Measurements from ENCODE around the gene CPXM1.

Gene CPXM1

DNA sequence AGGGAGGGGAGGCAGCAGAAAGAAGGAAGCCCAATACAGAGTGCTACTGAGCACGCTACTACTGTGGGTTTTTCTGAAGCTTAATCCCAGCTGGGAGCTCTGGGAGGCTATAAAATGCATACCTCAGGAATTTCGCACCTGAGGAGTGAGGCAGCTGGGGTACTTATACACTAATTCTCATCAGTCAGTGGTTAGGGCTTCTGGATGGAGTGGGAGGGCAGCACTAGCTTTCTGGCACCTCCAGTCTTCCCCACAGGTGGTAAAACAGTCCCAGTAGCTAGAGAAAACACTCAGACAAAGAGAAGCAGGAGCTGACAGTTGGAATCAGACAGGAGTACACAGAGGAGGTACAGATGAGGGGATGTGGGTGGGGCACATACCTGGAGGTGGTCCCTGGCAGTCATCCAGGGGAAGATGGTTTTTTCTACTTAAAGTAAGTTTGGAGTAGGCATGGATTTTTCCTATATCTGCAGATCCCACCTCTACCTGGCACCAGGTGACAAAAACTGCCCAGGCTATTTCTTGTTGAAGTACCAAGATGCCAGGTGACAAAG, 37.8 kb downstream of the CPXM1 start:
- DNase-seq = no peak

DNA sequence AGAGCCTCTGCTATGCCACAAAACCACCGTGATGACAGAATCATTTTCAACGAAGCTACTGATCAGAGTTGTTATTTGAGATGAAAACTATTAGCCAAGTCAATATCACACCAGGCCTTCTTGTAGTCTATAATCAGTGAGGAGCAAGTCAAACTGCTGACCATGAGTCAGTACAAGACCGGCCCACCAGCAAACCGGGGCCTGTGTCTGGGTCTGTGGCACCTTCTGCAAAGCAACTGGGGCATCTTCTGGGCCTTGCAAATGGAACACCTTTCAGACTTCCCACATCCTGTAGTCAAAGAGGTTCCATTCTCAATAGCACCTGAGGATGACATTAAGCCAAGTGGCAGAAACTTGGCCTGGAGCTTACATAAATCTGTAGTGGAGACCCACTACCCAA, 38.5 kb downstream of the CPXM1 start:
- no peak for DNase-seq

DNA sequence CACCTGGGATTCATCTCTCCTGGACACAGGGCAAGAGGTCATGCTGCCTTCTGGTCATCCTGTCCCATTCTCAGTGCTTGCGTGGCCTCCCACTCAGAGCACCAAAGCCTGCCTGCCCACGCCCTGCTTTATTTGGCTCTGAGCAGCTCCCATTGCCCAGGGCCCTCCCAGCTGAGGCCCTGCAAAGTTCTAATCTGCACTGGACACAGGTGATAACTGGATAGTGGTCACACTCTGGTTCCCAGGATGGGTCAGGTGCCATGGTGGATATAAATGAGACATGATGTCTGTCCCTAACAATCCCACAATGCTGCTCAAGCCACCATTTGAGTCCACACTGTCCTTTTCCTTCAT, 39.5 kb downstream of the CPXM1 start:
- no peak for DNase-seq

DNA sequence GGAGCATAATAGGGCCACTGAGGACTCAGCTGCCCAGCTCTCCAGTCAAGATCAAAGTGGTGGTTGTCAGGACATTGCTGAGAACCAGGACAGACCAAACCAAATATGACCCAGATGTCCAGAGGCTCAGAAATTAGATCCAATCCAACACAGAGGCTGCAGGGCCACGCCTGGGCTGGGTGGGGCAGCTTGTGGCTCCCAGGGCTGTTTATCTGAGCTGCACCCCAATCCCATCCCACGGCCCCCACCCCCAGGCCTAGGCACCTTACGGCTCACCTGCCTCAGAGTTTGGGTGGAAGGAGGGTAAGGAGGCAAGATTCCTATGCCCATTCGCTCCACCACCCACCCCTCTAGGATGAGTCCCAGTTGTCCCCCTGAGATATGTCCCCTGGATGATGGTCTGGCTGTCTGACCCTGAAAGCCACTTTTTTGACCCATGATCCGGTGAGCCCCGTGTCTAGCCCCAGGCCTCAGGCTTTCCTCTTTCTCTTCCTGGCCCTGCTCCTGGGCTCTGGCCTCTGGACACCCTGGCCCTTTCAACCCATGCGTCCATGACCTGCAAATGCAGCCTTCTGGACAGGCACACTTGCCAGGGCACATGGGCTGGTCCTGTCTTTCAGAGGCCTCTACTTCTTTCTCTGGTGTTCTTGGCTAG, 40.0 kb downstream of the CPXM1 start:
- no peak for DNase-seq

DNA sequence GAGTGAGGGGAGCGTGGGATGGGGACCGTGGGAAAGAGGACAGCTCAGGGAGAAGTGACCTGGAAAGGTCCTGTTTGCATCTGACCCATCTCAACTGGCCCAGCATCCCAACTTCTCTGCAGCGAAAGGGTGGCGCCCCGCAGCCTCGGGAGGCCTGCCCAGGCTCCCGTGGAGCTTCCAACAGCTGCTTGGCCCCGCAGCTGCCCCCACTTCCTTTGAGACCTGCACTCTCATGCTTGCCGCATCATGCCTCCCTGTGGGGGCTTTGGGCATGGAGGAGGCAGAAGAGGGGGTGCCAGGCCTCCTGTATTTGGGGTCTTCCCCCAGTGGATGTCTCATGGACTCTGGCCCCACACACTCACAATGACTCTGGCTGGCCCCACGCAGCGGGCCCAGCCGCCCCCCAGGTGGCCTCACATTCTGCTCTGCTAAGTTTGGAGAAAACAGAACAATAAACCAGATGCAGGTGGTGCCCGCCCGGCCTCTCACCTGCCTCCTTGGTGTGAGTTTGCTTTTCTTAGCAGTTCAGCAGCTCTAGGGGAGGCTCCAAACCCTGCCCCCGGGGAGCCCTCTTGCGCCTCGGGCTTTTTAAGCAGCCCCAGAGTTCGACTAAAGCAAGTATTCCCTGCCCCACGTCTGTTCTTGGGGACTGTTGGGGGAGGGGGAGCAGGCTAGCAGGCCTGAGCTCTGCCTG, 40.7 kb downstream of the CPXM1 start:
- DNase-seq = no peak

DNA sequence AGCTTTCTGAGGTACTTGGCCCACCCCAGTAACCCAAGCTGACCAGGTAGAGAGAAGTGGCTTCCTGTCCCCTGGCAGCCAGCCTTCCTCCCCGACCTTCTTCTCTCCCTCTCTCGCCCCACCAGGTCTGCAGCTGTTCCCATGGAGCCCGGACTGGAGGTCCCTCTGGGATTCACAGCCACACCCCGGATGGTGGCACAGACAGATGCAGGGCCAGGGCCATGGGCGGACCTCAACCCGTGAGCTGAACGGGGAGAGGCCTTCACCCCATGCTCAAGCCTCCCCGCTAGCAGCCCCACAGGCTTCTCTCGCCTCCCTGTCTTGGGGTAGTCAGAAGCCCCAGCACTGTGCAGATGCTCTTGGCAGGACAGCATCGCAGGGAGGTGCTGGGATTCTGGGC, 41.3 kb downstream of the CPXM1 start:
- DNase-seq = no peak

DNA sequence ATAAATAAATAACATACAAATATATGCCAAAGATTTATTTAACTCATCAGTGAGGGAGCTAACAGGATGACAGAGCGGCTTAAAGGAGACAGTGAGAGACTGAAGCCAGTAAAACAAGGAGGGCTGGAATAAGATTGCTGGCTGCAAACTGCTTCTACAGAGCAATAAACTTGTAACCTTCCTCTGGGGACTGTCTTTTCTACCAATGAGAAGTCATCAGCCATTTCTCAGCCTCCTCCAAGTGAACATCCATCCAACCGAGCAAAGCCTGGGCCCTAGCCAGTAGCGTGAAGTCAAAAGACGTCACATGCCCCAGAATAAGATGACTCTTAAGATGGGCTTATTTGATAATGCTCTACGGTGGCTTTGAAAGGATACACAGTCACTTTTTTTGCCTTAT, 42.5 kb downstream of the CPXM1 start:
- DNase-seq = no peak

DNA sequence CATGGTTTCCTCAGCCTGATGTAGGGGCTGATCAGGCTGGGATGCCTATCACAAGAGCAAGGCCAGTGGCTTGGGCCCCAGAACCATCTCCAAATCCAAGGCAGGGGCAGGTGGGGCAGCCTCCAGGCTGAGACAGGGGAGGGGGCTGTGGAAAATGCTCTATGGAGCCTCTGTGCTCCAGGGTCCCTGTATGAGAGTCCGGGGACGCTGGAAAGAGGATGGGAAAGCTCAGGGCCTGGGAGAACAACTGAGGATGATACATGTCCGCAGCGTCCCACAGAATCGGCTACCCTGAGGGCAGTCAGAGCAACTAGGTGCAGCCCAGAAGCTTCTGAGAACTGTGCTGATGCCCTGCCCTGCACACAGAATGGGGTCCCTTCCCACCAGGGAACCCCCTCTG, 43.4 kb downstream of the CPXM1 start:
- no peak for DNase-seq

DNA sequence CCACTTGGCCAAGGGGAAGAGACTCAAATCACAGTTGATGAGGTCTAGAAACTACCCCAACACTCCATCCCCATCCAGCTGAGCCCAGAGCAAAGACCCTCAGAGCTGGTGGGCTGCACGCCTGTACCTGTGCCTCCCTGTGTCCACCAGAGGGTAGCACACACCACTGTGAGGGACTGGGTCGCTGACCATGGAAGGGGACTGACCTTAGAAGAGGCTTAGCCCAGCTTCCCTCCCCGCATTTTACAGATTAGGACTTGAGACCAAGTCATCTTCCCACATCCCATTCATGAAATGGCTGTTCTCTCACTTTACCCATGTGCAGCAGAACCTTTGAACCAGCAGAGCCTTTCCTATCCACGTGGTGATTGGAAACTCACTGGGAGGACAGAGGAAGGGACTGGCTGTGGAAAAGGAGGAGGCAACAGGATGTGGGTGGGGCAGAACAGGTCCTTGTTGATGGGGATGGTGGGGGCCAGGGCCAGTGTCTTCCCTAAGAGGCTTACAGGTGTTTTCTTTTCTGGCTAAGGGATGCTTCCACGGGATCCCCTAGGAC, 44.3 kb downstream of the CPXM1 start:
- DNase-seq = peak in 1 of 2 donors; percentile 22

DNA sequence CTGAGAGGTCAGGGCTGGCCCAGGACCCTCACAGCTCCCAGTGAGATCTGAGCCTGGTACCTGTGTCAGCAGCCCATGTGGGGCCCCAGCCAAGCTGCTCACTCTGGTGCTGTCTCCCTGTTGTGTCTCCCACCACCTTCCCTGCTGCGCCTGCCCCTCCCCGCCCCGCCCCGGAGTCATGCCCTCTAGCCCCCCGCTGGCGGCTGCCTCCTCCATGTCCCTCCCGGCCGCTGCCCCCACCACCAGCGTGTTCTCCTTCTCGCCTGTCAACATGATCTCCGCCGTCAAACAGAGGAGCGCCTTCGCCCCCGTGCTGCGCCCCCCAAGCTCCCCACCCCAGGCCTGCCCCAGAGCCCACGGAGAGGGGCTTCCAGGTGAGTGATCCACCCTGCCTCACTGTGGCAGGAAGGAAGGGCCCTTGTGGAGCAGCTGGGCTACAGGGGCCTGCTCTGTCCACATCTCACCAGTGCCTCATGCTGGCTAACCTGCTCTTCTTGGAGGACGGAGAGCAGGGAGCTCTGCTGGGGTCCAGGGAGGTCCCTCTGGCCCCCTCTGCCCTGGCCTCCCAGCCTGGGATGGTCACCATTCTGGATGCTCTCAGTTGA, 44.9 kb downstream of the CPXM1 start:
- no peak for DNase-seq

DNA sequence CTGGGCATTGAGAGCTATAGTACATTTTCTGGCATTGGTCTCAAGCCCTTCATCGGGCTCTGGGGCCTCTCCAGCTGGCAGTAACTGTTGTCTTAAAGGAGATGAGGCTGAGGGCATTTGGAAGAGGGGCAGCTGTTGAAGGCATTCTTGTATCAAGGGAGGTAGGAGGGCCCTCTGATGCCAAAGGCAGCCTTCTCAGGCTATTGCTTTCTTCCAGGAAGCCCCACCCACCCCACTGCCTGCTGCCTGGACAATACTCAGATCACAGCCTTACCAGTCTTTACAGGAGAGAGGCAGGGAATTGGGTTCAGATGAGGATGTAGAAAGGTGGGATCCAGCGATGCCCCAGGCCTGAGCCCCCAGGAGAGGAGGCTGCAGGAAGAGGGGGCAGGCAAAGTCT, 46.0 kb downstream of the CPXM1 start:
- no peak for DNase-seq

DNA sequence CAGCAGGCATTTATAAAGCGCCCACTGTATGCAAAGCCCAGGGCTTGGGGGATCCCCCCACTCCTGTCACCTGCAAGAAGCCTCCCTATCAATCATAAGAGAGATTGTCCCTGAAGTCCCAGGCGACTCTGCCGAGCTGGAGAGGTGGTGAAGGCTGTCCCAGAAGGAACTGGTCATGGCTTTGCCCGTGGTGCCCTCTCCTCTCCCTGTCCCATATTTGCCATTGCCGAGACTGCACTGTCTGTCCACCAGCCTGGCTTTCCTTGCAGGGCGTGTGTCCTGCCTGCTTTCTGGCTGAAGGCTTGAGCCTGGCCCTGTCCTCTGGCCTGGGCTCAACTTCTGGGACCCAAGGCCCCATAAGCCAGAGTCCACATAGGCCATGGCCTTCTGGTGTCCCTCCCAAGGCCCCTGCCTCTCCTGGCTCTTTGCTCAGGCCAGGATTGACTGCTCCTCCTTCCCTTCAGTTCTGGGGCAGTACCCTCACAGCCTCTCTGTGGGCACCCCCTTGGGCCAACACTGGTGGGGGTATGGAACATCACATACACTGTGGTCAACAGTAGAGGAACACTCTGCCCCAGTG, 46.9 kb downstream of the CPXM1 start:
- DNase-seq = no peak

DNA sequence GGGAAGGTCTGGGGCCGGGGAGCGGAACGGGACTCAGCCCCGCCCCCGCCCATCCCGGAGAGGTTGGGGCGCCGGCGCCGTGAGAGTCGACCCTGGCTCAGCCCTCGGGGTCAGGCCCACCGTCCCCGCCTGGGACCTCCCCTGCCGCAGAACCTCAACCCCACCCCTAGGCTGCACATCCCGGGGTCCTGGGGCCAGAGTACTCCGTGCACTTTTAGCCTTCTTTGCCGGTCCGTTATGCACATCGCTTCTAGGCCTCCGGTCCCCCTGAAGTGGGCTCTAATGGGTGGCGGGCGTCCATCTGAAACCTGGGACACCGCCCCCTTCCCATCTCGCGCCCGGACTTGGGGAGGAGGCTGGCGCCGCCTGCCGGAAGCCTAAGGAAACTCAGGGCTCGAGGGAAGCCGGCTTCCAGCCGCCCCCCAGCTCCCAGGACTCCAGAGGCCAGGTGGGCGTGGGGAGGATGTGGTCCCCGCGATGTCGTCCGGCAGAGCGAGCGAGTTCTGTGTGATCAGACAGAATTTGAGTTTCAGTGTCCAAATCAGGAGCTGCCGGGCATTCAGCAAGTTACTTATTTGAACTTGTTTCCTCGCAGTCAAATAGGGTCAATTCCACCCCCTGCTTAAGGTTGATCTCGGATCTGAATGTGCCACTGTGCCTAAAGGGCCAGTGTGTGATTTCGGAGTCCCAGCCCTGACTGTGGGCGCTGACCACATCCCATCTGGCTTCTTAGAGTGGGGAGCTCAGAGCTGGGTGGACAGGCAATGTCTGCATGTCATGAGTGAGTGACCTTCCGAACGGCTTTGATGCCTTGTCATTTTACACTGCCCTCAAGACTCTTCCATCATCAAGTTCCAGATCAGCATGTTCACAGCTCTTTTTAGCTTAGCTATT, 47.6 kb downstream of the CPXM1 start:
- peak; percentile 29 to 53 for DNase-seq

DNA sequence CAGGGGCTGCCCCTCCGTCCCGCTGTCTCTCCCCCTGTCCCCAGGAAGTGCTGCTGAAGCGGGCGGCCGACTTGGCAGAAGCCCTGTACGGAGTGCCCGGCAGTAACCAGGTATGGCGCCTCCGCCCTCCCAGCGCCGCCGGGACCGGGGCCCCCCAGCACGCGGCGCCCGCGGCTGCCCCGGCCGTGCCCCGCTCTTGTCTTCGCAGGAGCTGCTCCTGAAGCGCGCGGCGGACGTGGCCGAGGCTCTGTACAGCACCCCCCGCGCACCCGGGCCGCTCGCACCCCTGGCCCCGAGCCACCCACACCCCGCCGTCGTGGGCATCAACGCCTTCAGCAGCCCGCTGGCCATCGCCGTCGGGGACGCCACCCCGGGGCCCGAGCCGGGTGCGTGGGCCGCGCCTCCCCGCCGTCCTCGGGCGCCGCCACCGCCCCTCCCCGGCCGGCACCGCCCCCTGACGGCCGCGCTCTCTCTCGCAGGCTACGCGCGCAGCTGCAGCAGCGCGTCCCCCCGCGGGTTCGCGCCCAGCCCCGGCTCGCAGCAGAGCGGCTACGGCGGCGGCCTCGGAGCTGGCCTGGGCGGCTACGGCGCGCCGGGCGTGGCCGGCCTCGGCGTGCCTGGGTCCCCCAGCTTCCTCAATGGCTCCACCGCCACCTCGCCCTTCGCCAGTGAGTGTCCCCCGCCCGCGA, 48.4 kb downstream of the CPXM1 start:
- peak in 1 of 2 donors; percentile 24 for DNase-seq

DNA sequence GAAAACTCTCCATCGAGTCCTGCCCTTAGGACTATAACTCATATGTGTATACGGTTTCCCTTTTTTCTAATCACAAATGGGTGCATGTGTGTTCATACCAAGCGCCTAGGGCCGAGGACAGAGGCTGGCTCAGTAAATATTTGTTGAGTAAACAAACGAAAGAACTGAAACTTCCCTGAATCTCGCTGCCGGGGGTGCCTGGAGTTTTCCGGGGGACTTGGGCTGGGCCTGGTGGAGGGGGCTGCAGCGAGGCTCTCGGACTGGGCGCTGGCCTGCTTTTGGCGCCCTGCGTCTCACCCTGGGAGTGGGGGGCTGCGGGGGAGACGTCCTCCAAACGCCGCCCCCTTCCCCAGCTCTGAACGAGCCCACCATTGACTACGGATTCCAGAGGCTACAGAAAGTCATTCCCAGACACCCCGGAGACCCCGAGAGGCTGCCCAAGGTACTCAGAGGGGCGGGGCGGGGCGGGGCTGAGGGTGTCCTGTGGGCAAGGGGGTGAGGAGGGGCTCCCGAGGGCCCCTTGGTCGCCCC, 49.0 kb downstream of the CPXM1 start:
- DNase-seq = peak in 1 of 2 donors; percentile 12

DNA sequence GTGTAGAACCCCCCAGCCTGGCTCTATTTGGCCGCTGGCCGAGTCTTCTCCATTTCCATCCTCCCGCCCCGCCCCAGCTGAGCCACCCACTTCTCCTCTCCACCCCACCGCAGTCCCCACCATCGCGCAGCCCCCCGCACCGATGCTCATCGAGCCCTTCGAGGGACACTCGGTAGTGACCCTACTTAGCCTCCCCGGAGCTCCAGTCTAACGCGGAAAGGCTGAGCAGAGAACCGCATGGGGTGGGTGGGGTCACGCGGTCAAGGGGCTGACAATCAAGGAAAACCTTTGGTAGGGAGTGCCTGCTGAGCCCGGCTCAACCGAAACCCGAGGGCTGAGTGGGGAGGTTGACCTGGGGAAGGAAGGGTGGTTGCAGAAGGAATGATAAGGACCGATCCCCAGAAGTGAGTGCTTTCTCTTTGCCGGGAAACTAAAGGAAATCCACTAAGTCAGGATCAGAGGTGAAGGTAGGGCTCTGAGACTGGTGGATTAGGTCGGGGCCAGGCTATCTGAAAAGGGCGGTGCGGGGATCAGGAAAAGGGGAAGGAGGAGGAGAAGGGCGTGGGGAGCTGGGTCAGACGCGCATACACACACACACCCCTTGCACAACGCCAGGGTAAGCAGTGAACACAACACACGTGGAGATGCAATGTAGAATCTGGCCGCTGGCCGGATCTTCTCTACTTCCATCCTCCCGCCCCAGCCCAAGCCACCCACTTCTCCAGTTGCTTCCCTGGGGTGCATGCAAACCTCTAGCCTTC, 49.8 kb downstream of the CPXM1 start:
- DNase-seq = peak; percentile 74 to 76

DNA sequence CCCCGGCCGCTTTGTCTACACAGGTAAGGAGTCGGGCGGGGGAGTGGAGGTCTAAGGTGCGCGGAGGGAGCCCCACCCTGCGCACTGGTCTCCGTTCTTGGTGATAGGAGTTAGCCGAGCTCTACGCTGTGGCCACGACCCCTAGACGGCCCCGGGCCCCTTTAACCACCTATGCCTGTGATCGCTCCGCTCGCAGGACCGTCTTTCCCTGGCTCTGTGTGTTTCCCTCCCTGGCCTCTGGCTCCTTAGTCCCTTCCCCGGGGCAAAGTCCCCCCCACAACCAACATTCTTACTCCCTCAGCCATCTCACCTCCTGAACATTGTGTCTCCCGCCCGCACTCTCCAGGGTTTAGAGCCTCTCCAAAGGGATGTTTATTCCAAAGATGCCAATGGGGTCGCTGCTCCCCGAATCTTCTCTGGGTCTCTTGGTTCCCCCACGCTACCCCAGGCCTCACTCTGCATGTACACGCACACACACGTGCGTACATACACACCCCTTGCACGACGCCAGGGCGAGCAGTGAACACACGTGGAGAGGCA, 50.4 kb downstream of the CPXM1 start:
- DNase-seq = no peak

DNA sequence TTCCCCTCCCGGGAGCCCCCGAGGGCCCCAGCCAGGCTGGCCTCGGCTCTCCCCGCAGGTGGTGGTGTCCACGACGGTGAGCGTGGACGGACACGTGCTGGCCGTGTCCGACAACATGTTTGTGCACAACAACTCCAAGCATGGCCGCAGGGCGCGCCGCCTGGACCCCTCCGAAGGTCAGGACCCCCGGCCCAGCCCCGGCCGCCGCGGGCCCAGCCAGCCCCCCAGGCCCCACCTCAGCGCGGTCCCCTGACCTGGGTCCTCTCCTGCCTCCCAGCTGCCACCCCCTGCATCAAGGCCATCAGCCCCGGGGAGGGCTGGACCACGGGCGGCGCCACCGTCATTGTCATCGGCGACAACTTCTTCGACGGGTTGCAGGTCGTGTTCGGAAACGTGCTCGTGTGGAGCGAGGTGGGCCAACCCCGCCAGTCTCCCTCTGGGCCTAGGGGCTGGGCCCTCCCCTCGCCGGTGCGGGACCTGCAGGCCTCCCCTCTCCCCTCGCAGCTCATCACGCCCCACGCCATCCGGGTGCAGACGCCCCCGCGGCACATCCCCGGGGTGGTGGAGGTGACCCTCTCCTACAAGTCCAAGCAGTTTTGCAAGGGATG, 51.0 kb downstream of the CPXM1 start:
- no peak for DNase-seq

DNA sequence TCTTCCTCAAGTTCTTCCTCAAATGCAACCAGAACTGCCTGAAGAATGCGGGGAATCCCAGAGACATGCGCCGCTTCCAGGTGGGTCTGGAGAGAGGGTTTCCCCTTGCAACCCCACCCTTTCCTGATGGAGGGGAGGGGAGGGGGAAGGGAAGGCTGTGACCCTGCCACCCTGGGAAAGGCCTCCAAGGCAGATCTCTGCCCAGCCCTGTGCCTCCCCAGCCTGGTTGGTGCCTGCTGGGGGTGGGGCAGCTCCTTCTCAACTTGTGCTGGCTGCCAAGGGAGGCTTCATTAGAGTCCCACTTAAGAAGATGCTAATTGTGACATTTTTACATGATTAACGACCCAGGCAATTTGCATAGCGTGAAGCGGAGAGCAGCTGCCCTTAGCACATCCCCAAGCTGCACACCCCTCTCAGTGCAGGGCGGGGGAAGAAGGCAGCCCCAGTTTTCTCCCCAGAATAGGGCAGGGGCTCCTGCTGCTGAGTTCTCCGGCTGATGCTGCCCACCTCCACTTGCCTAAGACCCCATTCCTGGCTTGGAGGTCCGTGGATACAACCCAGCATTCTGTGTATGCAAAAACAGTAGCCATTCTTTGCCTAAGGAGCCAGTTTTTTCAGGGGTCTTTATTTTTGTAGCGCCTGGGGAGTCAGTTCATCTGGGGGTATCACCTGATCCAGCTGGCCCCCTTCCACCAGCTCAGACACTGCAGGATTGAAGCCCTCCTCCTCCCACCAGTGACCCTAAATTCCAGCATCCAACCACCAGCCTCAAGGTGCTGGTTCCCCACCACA, 51.7 kb downstream of the CPXM1 start:
- DNase-seq = no peak

Data from inflammatory macrophage treated with lipopolysaccharide for 1 hour (primary cell).